NB4 (cell line): ENCODE measurements around the gene RIPK4.

Experiments
- DNase-seq: peaks from one replicate; pipeline ENCODE4 v3.0.0; 2010; ENCODE audit warnings: low read depth
- H3K4me3 ChIP-seq: one replicate; pipeline ENCODE4 v1.5.1; 2011; ENCODE audit warnings: mild to moderate bottlenecking, low read depth, low read length, moderate library complexity
- CTCF ChIP-seq: IDR thresholded peaks from one replicate; pipeline ENCODE4 v1.5.1; 2012; ENCODE audit warnings: low read depth, low read length
- MAX ChIP-seq: IDR thresholded peaks from 2 replicates; pipeline ENCODE4 v1.6.1; 2011; ENCODE audit warnings: low read depth, low read length
- MYC ChIP-seq: IDR thresholded peaks from 2 replicates; pipeline ENCODE4 v1.6.1; 2011; ENCODE audit warnings: low read depth, low read length
- POLR2A ChIP-seq: IDR thresholded peaks from 2 replicates; pipeline ENCODE4 v1.6.1; 2011; ENCODE audit warnings: mild to moderate bottlenecking; ENCODE audit not compliant: insufficient read length; ENCODE audit errors: extremely low read depth

The RIPK4 gene

GRCh38 chr21:41706678-41707077 is 60.2 kb downstream of the RIPK4 start:
- TF ChIP-seq MYC (no peak), CTCF (no peak), MAX (no peak), POLR2A (no peak)
- no peak for DNase-seq

GRCh38 chr21:41706263-41706639 is 60.6 kb downstream of the RIPK4 start:
- TF ChIP-seq MYC (no peak), CTCF (no peak)
- no peak for DNase-seq

More at GRCh38 chr21:41706678-41707077, 60.2 kb downstream of the RIPK4 start:
- H3K4me3 ChIP-seq, result no peak overlapping the region

GRCh38 chr21:41705546-41706262 is 61.1 kb downstream of the RIPK4 start:
- H3K4me3 ChIP-seq, result no peak overlapping the region
- no peak for TF ChIP-seq MYC
- no peak for TF ChIP-seq MAX
- no peak for TF ChIP-seq POLR2A
- no peak for TF ChIP-seq CTCF
- no peak for DNase-seq

More at GRCh38 chr21:41706263-41706639, 60.6 kb downstream of the RIPK4 start:
- no peak overlapping the region for H3K4me3 ChIP-seq

GRCh38 chr21:41703857-41704501 is 62.9 kb downstream of the RIPK4 start:
- no peak overlapping the region for H3K4me3 ChIP-seq
- TF ChIP-seq CTCF, result no peak
- TF ChIP-seq MAX, result no peak
- TF ChIP-seq MYC, result no peak
- TF ChIP-seq POLR2A, result no peak
- no peak for DNase-seq

- peak; percentile 30 for DNase-seq
- H3K4me3 ChIP-seq, result no peak overlapping the region
- TF ChIP-seq CTCF (no peak), POLR2A (no peak), MAX (no peak), MYC (no peak)
Observed at GRCh38 chr21:41701749-41702148, 65.1 kb downstream of the RIPK4 start.
